HCT116 (cell line): ENCODE data around the gene TAAR5.

ENCODE experiments used
- CTCF ChIP-seq, 3 experiments: fragments of 200-600 bp in 1 of 3; sonication (generic) in 1 of 3; IDR thresholded peaks in 2 of 3; conservative IDR thresholded peaks in 1 of 3; 2 replicates each; pipeline ENCODE4 v1.5.1; 2012 to 2017; ENCODE audit warnings: low read depth in 2 of 3, low read length in 2 of 3, antibody characterized with exemption in 1 of 3, borderline replicate concordance in 1 of 3, control low read depth in 1 of 3, mild to moderate bottlenecking in 1 of 3, mixed read lengths in 1 of 3, mixed run types in 1 of 3, moderate library complexity in 1 of 3; ENCODE audit not compliant: insufficient read depth in 1 of 3
- JUND ChIP-seq: IDR thresholded peaks from 2 replicates; pipeline ENCODE4 v1.6.1; 2012
- POLR2A ChIP-seq: IDR thresholded peaks from 2 replicates; pipeline ENCODE4 v1.7.0; 2011; ENCODE audit warnings: borderline replicate concordance; ENCODE audit not compliant: insufficient read depth, insufficient read length; ENCODE audit errors: extremely low read depth
- ZBTB33 ChIP-seq: IDR thresholded peaks from 2 replicates; pipeline ENCODE4 v1.6.1; 2011; ENCODE audit warnings: mild to moderate bottlenecking, low read length, moderate library complexity; ENCODE audit not compliant: insufficient replicate concordance; ENCODE audit errors: extremely low read depth

- TF ChIP-seq CTCF (IDR thresholded peaks at IDR 0.05 in 2 of 3, conservative IDR thresholded peaks at IDR 0.05 in 1 of 3; ENCODE audit: borderline replicate concordance in 1 of 3, insufficient read depth in 1 of 3, low read depth in 2 of 3, low read length in 2 of 3) (no peak), ZBTB33 (no peak), JUND (no peak), POLR2A (no peak)
Measured at GRCh38 chr6:132623106-132623845, 33.7 kb upstream of the TAAR5 start.
